Measurements from ENCODE around the gene RPA3.

The RPA3 gene

DNA sequence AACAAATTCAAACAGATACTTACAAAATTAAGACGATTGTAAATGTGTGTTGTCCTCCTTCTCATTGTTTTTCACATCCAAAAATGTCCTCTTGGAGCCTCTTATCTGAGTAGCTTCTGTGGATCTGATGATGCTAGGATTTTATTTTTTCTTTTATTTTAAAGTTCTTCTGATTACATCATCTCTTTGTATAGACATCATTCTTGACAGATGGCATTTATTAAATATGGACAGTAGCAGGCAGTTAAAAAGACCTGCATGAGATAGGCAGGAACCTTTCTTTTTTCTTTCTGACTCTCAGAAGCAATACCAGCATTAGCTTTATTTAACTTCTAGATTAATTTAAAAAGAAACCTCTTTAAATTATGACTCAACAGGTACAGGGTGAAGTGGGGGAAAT is at the start of gene RPA3:
RPA3 (minus strand) TSS at position 116 of the 400 bp plus-strand sequence. CDS start 78,189 bp downstream, outside the sequence.
- H3K27ac ChIP-seq: no peak within 1 kb of the TSS
- no peak for TF ChIP-seq CTCF (conservative IDR thresholded peaks at IDR 0.05)

GRCh38 chr7:7766671-7767070 is 48.3 kb upstream of the RPA3 start:
- no peak overlapping the region for H3K27ac ChIP-seq
- no peak for TF ChIP-seq CTCF (conservative IDR thresholded peaks at IDR 0.05)

- no peak for TF ChIP-seq CTCF (conservative IDR thresholded peaks at IDR 0.05)
- no peak overlapping the region for H3K27ac ChIP-seq
Observed at GRCh38 chr7:7765422-7765821, 47.0 kb upstream of the RPA3 start.

- H3K27ac ChIP-seq: no peak overlapping the region
- TF ChIP-seq CTCF (conservative IDR thresholded peaks at IDR 0.05): peak; percentile 19; the same call in 1 of the 2 replicates
Observed at GRCh38 chr7:7764520-7765396, 46.4 kb upstream of the RPA3 start.

DNA sequence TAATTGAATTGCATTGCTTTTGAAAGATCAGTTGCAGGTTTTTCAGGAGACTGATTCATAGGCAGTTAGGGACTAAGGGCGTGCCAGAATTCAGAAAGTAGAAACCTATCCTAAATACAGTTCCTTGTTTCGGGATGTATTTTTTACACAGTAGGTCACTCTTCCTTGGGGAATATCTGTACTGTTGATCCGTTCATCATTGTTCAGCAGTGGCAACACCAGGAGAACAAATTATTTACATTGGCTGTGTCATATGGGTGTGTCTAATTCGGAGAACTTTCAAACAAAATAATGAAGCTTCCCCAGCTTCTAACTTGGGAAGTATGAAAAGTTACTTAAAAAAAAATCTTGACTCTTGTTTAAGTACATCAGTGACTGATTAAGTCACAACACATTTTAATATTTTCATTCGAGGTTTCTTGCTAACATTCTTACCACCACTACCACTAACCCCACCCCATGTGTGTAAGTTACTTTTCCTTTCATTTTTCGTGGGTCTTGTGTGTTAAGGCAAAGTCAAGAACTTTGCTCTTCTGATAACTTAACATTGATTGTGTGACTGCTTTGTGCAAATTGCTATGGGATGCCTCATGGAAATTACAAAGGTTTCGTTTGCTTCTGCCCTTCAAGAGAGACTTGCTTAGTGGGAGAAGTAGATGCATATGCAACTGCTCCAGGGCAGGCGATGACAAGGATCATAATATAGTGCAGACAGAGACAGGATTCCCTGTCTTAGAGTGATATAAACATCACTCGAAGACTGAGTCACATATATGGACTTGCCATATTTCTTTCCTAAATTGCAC is 43.8 kb upstream of the RPA3 start:
- no peak overlapping the region for H3K27ac ChIP-seq
- no peak for TF ChIP-seq CTCF (conservative IDR thresholded peaks at IDR 0.05)

- no peak overlapping the region for H3K27ac ChIP-seq
- peak; percentile 63 for TF ChIP-seq CTCF (conservative IDR thresholded peaks at IDR 0.05)
Observed at GRCh38 chr7:7761340-7761973, 43.0 kb upstream of the RPA3 start.

GRCh38 chr7:7757576-7757975 is 39.2 kb upstream of the RPA3 start:
- no peak for TF ChIP-seq CTCF (conservative IDR thresholded peaks at IDR 0.05)
- H3K27ac ChIP-seq: no peak overlapping the region

Measured in VCaP (cell line).